ENCODE measurements around the gene ARL14.

GRCh38 chr3:160676547-160677303, at the start of gene ARL14:
- TF ChIP-seq CTCF (IDR thresholded peaks at IDR 0.05) (no peak), POLR2A (IDR thresholded peaks at IDR 0.05) (no peak)

Data from thyroid gland (tissue), 4 donors.